Spinal cord (tissue), 10 donors: Measurements from ENCODE around the gene DDX5. TPM values are rescaled to one million over a fixed set of nuclear protein-coding genes. Genes with fewer than 3 reads are reported as not detected.

Experiments
- DNase-seq, 6 donors: peaks; one replicate each; pipeline versions ENCODE4 v3.0.0 to v3.0.0-alpha.2; 2013 to 2015; ENCODE audit warnings: low spot score in 6 of 6, low read depth in 4 of 6
- H3K27ac ChIP-seq: one replicate; pipeline ENCODE4 v1.5.1; 2013; ENCODE audit warnings: low read depth, low read length, control low read depth
- H3K27me3 ChIP-seq: one replicate; pipeline ENCODE4 v1.6.1; 2013; ENCODE audit warnings: low read length; ENCODE audit not compliant: control insufficient read depth, insufficient read depth
- H3K36me3 ChIP-seq: one replicate; pipeline ENCODE4 v1.6.1; 2013; ENCODE audit warnings: low read length; ENCODE audit not compliant: control insufficient read depth, insufficient read depth
- H3K4me1 ChIP-seq: one replicate; pipeline ENCODE4 v1.6.1; 2013; ENCODE audit warnings: low read length; ENCODE audit not compliant: control insufficient read depth, insufficient read depth
- H3K4me3 ChIP-seq: one replicate; pipeline ENCODE4 v1.5.1; 2013; ENCODE audit warnings: low read depth, low read length, control low read depth
- H3K9me3 ChIP-seq: one replicate; pipeline ENCODE4 v1.6.1; 2013; ENCODE audit warnings: low read length; ENCODE audit not compliant: control insufficient read depth, insufficient read depth
- WGBS: methylation state at CpG from one replicate; pipeline ENCODE4 v1.1.5; 2013; ENCODE audit warnings: missing lambda C conversion rate; ENCODE audit not compliant: insufficient coverage; 5-methylcytosine and 5-hydroxymethylcytosine counted together
- polyA plus RNA-seq, 2 donors: library from polyadenylated mRNA; unstranded; fragments of 120-200 nt; gene quantifications; one replicate each; pipeline ENCODE4 v1.2.1, GENCODE V29; 2013; ENCODE audit not compliant: insufficient read length in 2 of 2
- total RNA-seq, 2 donors: library from RNA; depleted of rRNA in 1 of 2; stranded (reverse); fragments of 120-200 nt in 1 of 2; fragments of >200 nt in 1 of 2; gene quantifications; one replicate each; pipeline versions ENCODE4 v1.2.3 to v1.2.4, GENCODE V29; 2013 to 2014
- donor health status: healthy.

DDX5 gene
- total and polyA plus RNA-seq, 4 donors: 373 to 652 (median 553) TPM

DNA sequence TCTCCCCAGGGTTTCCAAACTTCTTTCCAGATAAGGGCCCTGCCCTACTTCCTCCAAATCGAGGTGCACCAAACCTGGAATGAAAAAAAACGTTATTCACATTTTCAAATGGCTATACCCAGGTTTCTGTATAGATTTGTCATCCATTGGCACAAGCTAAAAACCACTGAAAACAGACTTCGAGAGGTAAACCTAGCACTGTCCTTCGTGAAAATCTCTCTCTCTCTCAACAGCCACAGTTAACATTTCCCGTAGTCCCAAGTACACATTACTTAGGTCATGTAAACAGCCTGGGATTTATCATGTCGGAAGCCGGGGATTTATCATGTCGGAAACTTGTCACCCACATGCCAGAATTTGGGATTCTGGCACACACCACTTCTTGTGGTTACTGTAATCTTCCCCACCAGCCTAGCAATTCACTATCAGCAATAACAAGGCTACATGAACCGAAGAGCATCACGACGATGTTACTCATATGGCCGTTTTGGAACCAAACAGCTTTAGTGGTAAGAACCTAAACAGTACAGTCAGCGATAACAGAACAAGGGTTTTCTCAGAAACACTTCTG, 1.2 kb downstream of the DDX5 start:
- DNase-seq: peak in 3 of 6 donors; percentile 18 to 69 (median 23)
- H3K9me3 ChIP-seq: no peaks in the 10 kb centered on the region
- peaks cover 6% of the 10 kb centered on the region for H3K4me1 ChIP-seq
- H3K36me3 ChIP-seq: peaks cover 43% of the 10 kb centered on the region
- 0% methylated on average over 13 of the region's 13 CpGs for WGBS
- peak overlapping the region; percentile 98 for H3K4me3 ChIP-seq
- H3K27me3 ChIP-seq: no peaks in the 10 kb centered on the region
- peak overlapping the region; percentile 100 for H3K27ac ChIP-seq

DNA sequence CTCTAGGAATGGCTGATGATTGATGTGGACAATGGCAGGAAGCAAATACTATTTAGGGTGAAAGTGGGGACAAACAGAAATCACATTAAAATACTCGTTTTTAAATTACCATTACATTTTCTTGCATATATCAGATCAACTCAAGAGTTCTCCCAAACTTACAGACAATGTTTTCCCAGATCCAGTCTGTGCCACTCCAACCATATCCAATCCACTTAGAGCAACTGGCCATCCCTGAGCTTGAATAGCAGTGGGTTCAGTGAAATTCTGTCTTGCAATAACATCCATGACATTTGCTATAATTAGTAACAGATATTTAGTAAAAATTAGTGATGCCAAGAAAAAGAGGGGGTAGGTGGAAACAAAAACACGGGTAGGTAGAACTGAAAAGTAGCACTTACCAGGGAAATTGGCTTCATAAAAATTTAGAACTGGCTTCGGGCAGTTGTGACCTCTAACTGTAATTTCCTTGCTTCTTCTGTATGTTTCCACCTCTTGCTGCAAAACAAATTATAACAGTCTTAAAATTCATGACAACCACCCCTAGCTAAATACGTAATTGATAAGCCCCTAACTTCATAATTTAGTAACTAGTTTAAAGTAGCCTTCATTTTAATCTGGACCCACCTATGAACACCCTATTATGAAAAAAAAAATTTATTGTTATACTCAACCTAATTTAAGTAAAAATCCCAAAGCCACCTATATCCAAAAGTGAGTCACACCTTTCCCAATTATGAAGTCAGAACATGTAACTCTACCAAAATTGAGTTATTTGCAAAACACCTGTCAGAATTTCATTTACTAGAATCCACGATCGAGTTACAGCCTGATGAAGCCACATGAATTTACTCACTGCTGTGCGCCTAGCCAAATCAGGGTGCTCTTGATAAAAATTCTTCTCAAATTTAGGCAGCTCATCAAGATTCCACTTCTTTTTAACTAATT, 2.0 kb downstream of the DDX5 start:
- peaks cover under 1% of the 10 kb centered on the region for H3K4me1 ChIP-seq
- H3K4me3 ChIP-seq: peak overlapping the region; percentile 98
- H3K9me3 ChIP-seq: no peaks in the 10 kb centered on the region
- WGBS: 27% methylated on average over 4 of the region's 7 CpGs
- peaks cover 38% of the 10 kb centered on the region for H3K36me3 ChIP-seq
- peak in 1 of 6 donors; percentile 9 for DNase-seq
- H3K27me3 ChIP-seq: no peaks in the 10 kb centered on the region
- peak overlapping the region; percentile 100 for H3K27ac ChIP-seq

DNA sequence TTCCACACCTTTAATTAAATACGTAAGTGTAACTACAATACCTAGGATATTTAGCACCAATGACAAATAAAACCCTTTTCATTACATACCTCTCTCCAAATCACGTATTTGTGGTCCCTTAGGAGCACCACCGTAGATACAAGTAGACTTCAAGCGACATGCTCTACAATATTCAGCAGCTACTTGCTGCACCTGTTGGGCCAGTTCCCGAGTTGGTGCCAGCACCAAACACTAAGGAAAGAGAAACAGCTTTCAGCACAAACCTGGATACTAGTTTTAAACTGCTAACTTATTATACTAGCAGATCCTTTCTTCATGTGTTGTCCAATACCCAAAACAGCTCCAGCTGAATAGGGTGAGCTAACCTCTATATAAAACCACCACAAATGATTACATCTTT, 2.7 kb downstream of the DDX5 start:
- Histone ChIP-seq H3K4me1 (no peaks in the 10 kb centered on the region), H3K4me3 (no peak overlapping the region), H3K27ac (no peak overlapping the region), H3K27me3 (no peaks in the 10 kb centered on the region), H3K9me3 (no peaks in the 10 kb centered on the region), H3K36me3 (peaks cover 37% of the 10 kb centered on the region)
- no peak for DNase-seq
- WGBS: 87% methylated on average over 5 of the region's 5 CpGs

DNA sequence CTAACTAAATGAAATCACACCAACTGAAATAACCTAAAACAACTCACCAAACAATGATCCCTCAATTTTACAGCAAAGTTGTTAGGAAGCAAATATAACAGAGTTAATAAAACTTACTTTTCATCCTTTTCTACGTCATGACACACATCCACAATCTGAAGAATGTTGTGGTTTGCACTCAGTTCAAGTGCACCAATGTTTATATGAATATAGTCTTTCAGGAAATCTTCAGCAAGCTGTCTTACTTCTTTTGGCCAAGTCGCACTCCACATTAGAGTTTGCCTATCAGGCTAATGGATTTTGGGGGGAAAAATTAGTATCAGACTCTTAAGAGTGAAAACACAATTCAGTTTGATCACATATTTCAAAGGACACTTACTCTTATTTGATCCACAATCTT, 3.3 kb downstream of the DDX5 start:
- Histone ChIP-seq H3K9me3 (no peaks in the 10 kb centered on the region), H3K36me3 (peaks cover 37% of the 10 kb centered on the region), H3K4me3 (no peak overlapping the region), H3K27ac (no peak overlapping the region), H3K27me3 (no peaks in the 10 kb centered on the region), H3K4me1 (no peaks in the 10 kb centered on the region)
- DNase-seq: no peak
- WGBS: no CpG with 5 or more reads among the region's 2 CpGs

DNA sequence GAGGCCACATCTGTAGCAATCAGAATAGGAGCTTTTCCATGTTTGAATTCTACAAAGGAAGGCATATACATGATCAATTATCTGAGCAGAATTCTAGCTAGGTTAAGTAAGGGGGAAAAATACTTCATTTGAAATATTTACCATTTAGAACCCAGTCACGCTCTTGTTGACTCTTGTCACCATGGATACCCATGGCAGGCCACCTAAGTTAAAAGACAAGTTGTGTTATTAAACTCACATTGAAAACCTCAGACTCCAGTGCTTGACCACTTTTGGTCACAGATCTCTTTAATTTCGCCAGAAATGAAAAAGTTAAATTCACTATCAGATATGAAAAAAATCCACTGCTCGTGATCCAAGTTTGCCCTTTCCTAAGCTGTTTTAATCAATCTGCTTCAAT, 4.1 kb downstream of the DDX5 start:
- Histone ChIP-seq H3K27me3 (no peaks in the 10 kb centered on the region), H3K9me3 (no peaks in the 10 kb centered on the region), H3K4me1 (peaks cover 6% of the 10 kb centered on the region), H3K27ac (no peak overlapping the region), H3K36me3 (peaks cover 37% of the 10 kb centered on the region), H3K4me3 (no peak overlapping the region)
- 29% methylated on average over 1 of the region's 3 CpGs for WGBS
- DNase-seq: no peak

- no peaks in the 10 kb centered on the region for H3K27me3 ChIP-seq
- peaks cover 37% of the 10 kb centered on the region for H3K36me3 ChIP-seq
- WGBS: 100% methylated on average over 4 of the region's 11 CpGs
- H3K9me3 ChIP-seq: no peaks in the 10 kb centered on the region
- no peak overlapping the region for H3K27ac ChIP-seq
- no peak for DNase-seq
- no peak overlapping the region for H3K4me3 ChIP-seq
- peaks cover 9% of the 10 kb centered on the region for H3K4me1 ChIP-seq
These were observed 5.0 kb downstream of the DDX5 start for GRCh38 chr17:64500862-64501765.

DNA sequence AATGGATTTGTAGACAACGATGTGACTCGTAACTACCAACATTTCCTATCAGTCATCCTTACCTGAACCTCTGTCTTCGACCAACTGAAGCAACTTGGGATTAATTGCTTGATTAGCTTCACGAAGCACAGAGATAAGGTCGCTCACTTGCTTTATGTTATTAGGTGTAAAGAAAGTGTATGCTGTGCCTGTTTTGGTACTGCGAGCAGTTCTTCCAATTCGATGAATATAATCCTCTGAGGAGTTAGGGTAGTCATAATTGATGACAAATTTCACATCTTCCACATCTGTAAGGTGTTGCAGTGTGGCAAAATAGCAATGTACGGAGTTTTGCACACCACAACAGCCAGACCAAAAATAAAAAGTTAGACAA, 5.6 kb downstream of the DDX5 start:
- DNase-seq: no peak
- peaks cover 37% of the 10 kb centered on the region for H3K36me3 ChIP-seq
- H3K27me3 ChIP-seq: no peaks in the 10 kb centered on the region
- H3K4me3 ChIP-seq: no peak overlapping the region
- peaks cover 15% of the 10 kb centered on the region for H3K4me1 ChIP-seq
- WGBS: no CpG with 5 or more reads among the region's 8 CpGs
- H3K27ac ChIP-seq: no peak overlapping the region
- no peaks in the 10 kb centered on the region for H3K9me3 ChIP-seq

- no peak overlapping the region for H3K27ac ChIP-seq
- H3K36me3 ChIP-seq: peaks cover 37% of the 10 kb centered on the region
- no peak overlapping the region for H3K4me3 ChIP-seq
- peak in 1 of 6 donors; percentile 62 for DNase-seq
- H3K9me3 ChIP-seq: no peaks in the 10 kb centered on the region
- peaks cover 20% of the 10 kb centered on the region for H3K4me1 ChIP-seq
- H3K27me3 ChIP-seq: no peaks in the 10 kb centered on the region
- 57% methylated on average over 1 of the region's 6 CpGs for WGBS
These were observed 6.1 kb downstream of the DDX5 start for GRCh38 chr17:64499805-64500486.
